Umbilical cord (tissue), 2 donors: ENCODE results near the gene TMEM263. TPM values are rescaled to one million over a fixed set of nuclear protein-coding genes. Genes with fewer than 3 reads are reported as not detected.
A peak's percentile ranks its signal among the peaks of the same experiment; 100 is the strongest.

Experiments
- DNase-seq: peaks from one replicate; pipeline ENCODE4 v3.0.0-alpha.2; 2015; ENCODE audit warnings: low spot score
- total RNA-seq: library from RNA; depleted of rRNA; stranded (reverse); fragments of >200 nt; gene quantifications from one replicate; pipeline ENCODE4 v1.2.3, GENCODE V29; 2014; ENCODE audit warnings: low replicate concordance; ENCODE audit not compliant: insufficient read depth

TMEM263 gene
- total RNA-seq, 1 donor from 2014 or later, result 180 TPM

GRCh38 chr12:106947461-106947860 is 8.2 kb upstream of the TMEM263 start:
- no peak for DNase-seq

- no peak for DNase-seq
These were observed 5.1 kb upstream of the TMEM263 start for GRCh38 chr12:106950591-106950990.

- peak; percentile 57 for DNase-seq
These were observed 2.1 kb upstream of the TMEM263 start for GRCh38 chr12:106953352-106954250.

- DNase-seq, result no peak
These were observed 988 bp upstream of the TMEM263 start for GRCh38 chr12:106954462-106955376.

- peak; percentile 82 for DNase-seq
These were observed 406 bp downstream of the TMEM263 start for GRCh38 chr12:106956048-106956578.

GRCh38 chr12:106957583-106957982 is 1.9 kb downstream of the TMEM263 start:
- DNase-seq, result no peak

- no peak for DNase-seq
These were observed 4.7 kb downstream of the TMEM263 start for GRCh38 chr12:106960443-106960842.

GRCh38 chr12:106962286-106962685 is 6.6 kb downstream of the TMEM263 start:
- peak; percentile 20 for DNase-seq

- no peak for DNase-seq
These were observed 8.8 kb downstream of the TMEM263 start for GRCh38 chr12:106964526-106964925.

- DNase-seq, result no peak
These were observed 15.4 kb downstream of the TMEM263 start for GRCh38 chr12:106971065-106971464.

- DNase-seq, result no peak
These were observed 17.8 kb downstream of the TMEM263 start for GRCh38 chr12:106973545-106973944.

GRCh38 chr12:106974511-106974910 is 18.8 kb downstream of the TMEM263 start:
- DNase-seq, result no peak

- no peak for DNase-seq
These were observed 19.4 kb downstream of the TMEM263 start for GRCh38 chr12:106975098-106975497.

- DNase-seq, result no peak
These were observed 20.4 kb downstream of the TMEM263 start for GRCh38 chr12:106975993-106976658.

- no peak for DNase-seq
These were observed 21.0 kb downstream of the TMEM263 start for GRCh38 chr12:106976668-106977067.

GRCh38 chr12:106978035-106978800 is 22.5 kb downstream of the TMEM263 start:
- no peak for DNase-seq

GRCh38 chr12:106980944-106981343 is 25.2 kb downstream of the TMEM263 start:
- no peak for DNase-seq

GRCh38 chr12:106981788-106982187 is 26.1 kb downstream of the TMEM263 start:
- no peak for DNase-seq

GRCh38 chr12:106982229-106982628 is 26.5 kb downstream of the TMEM263 start:
- no peak for DNase-seq

GRCh38 chr12:106984588-106985137 is 29.0 kb downstream of the TMEM263 start:
- DNase-seq, result no peak
